GM23338 (cell line): ENCODE measurements around the gene NGLY1. TPM values are rescaled to one million over a fixed set of nuclear protein-coding genes. Genes with fewer than 3 reads are reported as not detected.

Source experiments
- ATAC-seq: fragments of 200-7000 bp; cut with Tn5 transposase; 3 replicates; pipeline ENCODE4 v1.9.1; 2020
- DNase-seq: peaks from one replicate; pipeline ENCODE4 v3.0.0-alpha.2; 2015; ENCODE audit warnings: low spot score
- H2AFZ ChIP-seq: fragments of 200-600 bp; sonication (generic); 2 replicates; pipeline ENCODE4 v1.8.0; 2016; ENCODE audit warnings: antibody characterized with exemption, mild to moderate bottlenecking, moderate library complexity
- H3F3A ChIP-seq: fragments of 200-600 bp; sonication (generic); replicated peaks from 2 replicates; pipeline ENCODE4 v1.8.0; 2017; ENCODE audit warnings: antibody characterized with exemption, mixed run types, low read depth
- H3K27ac ChIP-seq: fragments of 200-600 bp; sonication (generic); 2 replicates; pipeline ENCODE4 v1.6.1; 2016; ENCODE audit warnings: low read depth
- H3K27me3 ChIP-seq: fragments of 200-600 bp; sonication (generic); 2 replicates; pipeline ENCODE4 v1.8.0; 2016; ENCODE audit warnings: mild to moderate bottlenecking, mixed run types, moderate library complexity; ENCODE audit not compliant: insufficient read depth
- H3K36me3 ChIP-seq: fragments of 200-600 bp; sonication (generic); 2 replicates; pipeline ENCODE4 v1.8.0; 2016; ENCODE audit warnings: mild to moderate bottlenecking; ENCODE audit not compliant: insufficient read depth
- H3K4me1 ChIP-seq: fragments of 200-600 bp; sonication (generic); 2 replicates; pipeline ENCODE4 v1.8.0; 2016; ENCODE audit warnings: mild to moderate bottlenecking, moderate library complexity; ENCODE audit not compliant: insufficient read depth
- H3K4me2 ChIP-seq: fragments of 200-600 bp; sonication (generic); 2 replicates; pipeline ENCODE4 v1.7.1; 2017; ENCODE audit warnings: mixed run types
- H3K4me3 ChIP-seq: fragments of 200-600 bp; sonication (generic); 2 replicates; pipeline ENCODE4 v1.6.1; 2016; ENCODE audit warnings: mixed run types
- H3K79me2 ChIP-seq: fragments of 200-600 bp; sonication (generic); replicated peaks from 2 replicates; pipeline ENCODE4 v1.8.0; 2017; ENCODE audit warnings: mild to moderate bottlenecking; ENCODE audit not compliant: insufficient read depth
- H3K9me2 ChIP-seq: fragments of 200-600 bp; sonication (generic); 2 replicates; pipeline ENCODE4 v1.8.0; 2017; ENCODE audit not compliant: insufficient read depth
- H4K20me1 ChIP-seq: fragments of 200-600 bp; sonication (generic); replicated peaks from 2 replicates; pipeline ENCODE4 v1.8.0; 2017; ENCODE audit warnings: mild to moderate bottlenecking; ENCODE audit not compliant: insufficient read depth
- H3K27ac Mint-ChIP-seq: 2 replicates; pipeline ENCODE4 v1.8.0; 2020; ENCODE audit warnings: inconsistent platforms, mild to moderate bottlenecking, moderate library complexity, mixed read lengths
- H3K27me3 Mint-ChIP-seq: 3 replicates; pipeline ENCODE4 v1.8.0; 2022; ENCODE audit warnings: low read depth, mild to moderate bottlenecking, moderate library complexity, mixed read lengths, inconsistent platforms; ENCODE audit not compliant: insufficient read depth, poor library complexity
- H3K36me3 Mint-ChIP-seq: 3 replicates; pipeline ENCODE4 v1.8.0; 2021; ENCODE audit warnings: low read depth, mild to moderate bottlenecking, inconsistent platforms, moderate library complexity, mixed read lengths
- H3K4me1 Mint-ChIP-seq: 3 replicates; pipeline ENCODE4 v1.8.0; 2020; ENCODE audit warnings: mild to moderate bottlenecking, inconsistent platforms, mixed read lengths
- H3K4me3 Mint-ChIP-seq: 3 replicates; pipeline ENCODE4 v1.8.0; 2021; ENCODE audit warnings: moderate library complexity, mild to moderate bottlenecking, inconsistent platforms, mixed read lengths
- H3K9me3 Mint-ChIP-seq: 3 replicates; pipeline ENCODE4 v1.8.0; 2020; ENCODE audit warnings: moderate library complexity, mild to moderate bottlenecking, inconsistent platforms, mixed read lengths
- CREB1 ChIP-seq: fragments of 250-450 bp; sonication (Bioruptor Pico); IDR thresholded peaks from 2 replicates; pipeline ENCODE4 v1.5.0; 2020; ENCODE audit warnings: low read depth, mild to moderate bottlenecking, moderate library complexity
- JUNB ChIP-seq: IDR thresholded peaks from one replicate; pipeline ENCODE4 v1.6.1; 2016; ENCODE audit warnings: antibody characterized with exemption; ENCODE audit not compliant: unreplicated experiment
- NANOG ChIP-seq: IDR thresholded peaks from 2 replicates; pipeline ENCODE4 v1.6.1; 2016; ENCODE audit warnings: antibody characterized with exemption, borderline replicate concordance
- REST ChIP-seq: IDR thresholded peaks from one replicate; pipeline ENCODE4 v1.6.1; 2018; ENCODE audit warnings: antibody characterized with exemption; ENCODE audit not compliant: unreplicated experiment
- STAT1 ChIP-seq: IDR thresholded peaks from one replicate; pipeline ENCODE4 v1.6.1; 2016; ENCODE audit warnings: antibody characterized with exemption; ENCODE audit not compliant: unreplicated experiment
- ZNF331 ChIP-seq: fragments of 250-450 bp; sonication (Bioruptor Pico); IDR thresholded peaks from 2 replicates; pipeline ENCODE4 v1.5.0; 2020; ENCODE audit warnings: low read depth, mild to moderate bottlenecking, moderate library complexity
- ZNF462 ChIP-seq: fragments of 250-450 bp; sonication (Bioruptor Pico); IDR thresholded peaks from 2 replicates; pipeline ENCODE4 v1.5.0; 2020; ENCODE audit warnings: mild to moderate bottlenecking, moderate library complexity
- polyA plus RNA-seq: library from polyadenylated mRNA; unstranded; fragments of >200 nt; fragmentation: Nextera tagmentation; extraction: Ambion mirVana; gene quantifications from 2 replicates; pipeline ENCODE4 v1.2.1, GENCODE V29; 2016
- total RNA-seq: library from RNA; depleted of rRNA; stranded (reverse); fragments of >200 nt; shearing (Covaris generic); gene quantifications from 2 replicates; pipeline ENCODE4 v1.2.3, GENCODE V29; 2014
- TF ChIP-seq, protein P1 (sequence below), 2 experiments: fragments of 200-600 bp in 1 of 2; sonication (generic) in 1 of 2; conservative IDR thresholded peaks; 2 replicates each; pipeline versions ENCODE4 v1.5.1 to v1.6.1; 2016 to 2017; ENCODE audit warnings: antibody characterized with exemption in 2 of 2, low read depth in 2 of 2, mild to moderate bottlenecking in 2 of 2, moderate library complexity in 1 of 2

Gene NGLY1
- total and polyA plus RNA-seq, 2 experiments from 2014 or later: 20.4 to 43.5 TPM

- no peaks in the 10 kb centered on the region for H3F3A ChIP-seq
- H3K9me2 ChIP-seq: no peaks in the 10 kb centered on the region
- Mint-ChIP-seq H3K27ac (no peak overlapping the region), H3K4me3 (no peak overlapping the region), H3K4me1 (no peaks in the 10 kb centered on the region), H3K9me3 (no peaks in the 10 kb centered on the region), H3K36me3 (no peaks in the 10 kb centered on the region; the same call in 2 of the 3 replicates), H3K27me3 (no peaks in the 10 kb centered on the region)
- H3K36me3 ChIP-seq: peaks cover 4% of the 10 kb centered on the region; the same call in 1 of the 2 replicates
- ATAC-seq (no peak), DNase-seq (no peak)
- no peak overlapping the region for H3K4me3 ChIP-seq
- no peak overlapping the region for H2AFZ ChIP-seq
- H3K27ac ChIP-seq: no peak overlapping the region
- TF ChIP-seq ZNF462 (CRISPR knock-in tag): no peak
- no peak for TF ChIP-seq JUNB
- TF ChIP-seq CREB1 (CRISPR knock-in tag): no peak
- TF ChIP-seq NANOG: no peak
- no peak for TF ChIP-seq ZNF331 (CRISPR knock-in tag)
- no peak for TF ChIP-seq REST
- TF ChIP-seq, protein P1, sequence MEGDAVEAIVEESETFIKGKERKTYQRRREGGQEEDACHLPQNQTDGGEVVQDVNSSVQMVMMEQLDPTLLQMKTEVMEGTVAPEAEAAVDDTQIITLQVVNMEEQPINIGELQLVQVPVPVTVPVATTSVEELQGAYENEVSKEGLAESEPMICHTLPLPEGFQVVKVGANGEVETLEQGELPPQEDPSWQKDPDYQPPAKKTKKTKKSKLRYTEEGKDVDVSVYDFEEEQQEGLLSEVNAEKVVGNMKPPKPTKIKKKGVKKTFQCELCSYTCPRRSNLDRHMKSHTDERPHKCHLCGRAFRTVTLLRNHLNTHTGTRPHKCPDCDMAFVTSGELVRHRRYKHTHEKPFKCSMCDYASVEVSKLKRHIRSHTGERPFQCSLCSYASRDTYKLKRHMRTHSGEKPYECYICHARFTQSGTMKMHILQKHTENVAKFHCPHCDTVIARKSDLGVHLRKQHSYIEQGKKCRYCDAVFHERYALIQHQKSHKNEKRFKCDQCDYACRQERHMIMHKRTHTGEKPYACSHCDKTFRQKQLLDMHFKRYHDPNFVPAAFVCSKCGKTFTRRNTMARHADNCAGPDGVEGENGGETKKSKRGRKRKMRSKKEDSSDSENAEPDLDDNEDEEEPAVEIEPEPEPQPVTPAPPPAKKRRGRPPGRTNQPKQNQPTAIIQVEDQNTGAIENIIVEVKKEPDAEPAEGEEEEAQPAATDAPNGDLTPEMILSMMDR (conservative IDR thresholded peaks at IDR 0.05; ENCODE audit: low read depth in 2 of 2): no peak
- no peak for TF ChIP-seq STAT1
- H3K79me2 ChIP-seq: no peaks in the 10 kb centered on the region
- H3K4me2 ChIP-seq: no peak overlapping the region
- no peaks in the 10 kb centered on the region for H4K20me1 ChIP-seq
- no peaks in the 10 kb centered on the region for H3K27me3 ChIP-seq
- no peaks in the 10 kb centered on the region for H3K4me1 ChIP-seq
Observed at GRCh38 chr3:25723802-25724201, 59.4 kb downstream of the NGLY1 start.
